Daoy (cell line): Measurements from ENCODE around the gene UBE2K. TPM values are rescaled to one million over a fixed set of nuclear protein-coding genes. Genes with fewer than 3 reads are reported as not detected.
"Not testable (repeated sequence)": the region's sequence is repeated elsewhere in the genome, so short reads cannot be mapped to it uniquely, and the experiment has no call there.

Source experiments
- DNase-seq: peaks from one replicate; pipeline ENCODE4 v3.0.0-alpha.2; 2015; ENCODE audit warnings: low read depth
- total RNA-seq: library from RNA; depleted of rRNA; stranded (reverse); fragments of >200 nt; shearing (Covaris generic); gene quantifications from 2 replicates; pipeline ENCODE4 v1.2.3, GENCODE V29; 2014; rRNA removed

The UBE2K gene
- total RNA-seq, 1 experiment from 2014 or later: 20.4 TPM

- no peak for DNase-seq
These were observed 104.1 kb downstream of the UBE2K start for GRCh38 chr4:39802005-39802404.

GRCh38 chr4:39808231-39808749 is 110.4 kb downstream of the UBE2K start:
- DNase-seq: no peak

- DNase-seq: no peak
These were observed 114.6 kb downstream of the UBE2K start for GRCh38 chr4:39812500-39812899.

- DNase-seq: not testable (repeated sequence)
These were observed 115.1 kb downstream of the UBE2K start for GRCh38 chr4:39813033-39813432.

GRCh38 chr4:39813761-39814160 is 115.8 kb downstream of the UBE2K start:
- DNase-seq: not testable (repeated sequence)

- no peak for DNase-seq
These were observed 116.7 kb downstream of the UBE2K start for GRCh38 chr4:39814403-39815185.

- DNase-seq: no peak
These were observed 120.7 kb downstream of the UBE2K start for GRCh38 chr4:39818646-39819045.

- no peak for DNase-seq
These were observed 122.2 kb downstream of the UBE2K start for GRCh38 chr4:39820186-39820585.

GRCh38 chr4:39821951-39822350 is 124.0 kb downstream of the UBE2K start:
- no peak for DNase-seq

- no peak for DNase-seq
These were observed 124.7 kb downstream of the UBE2K start for GRCh38 chr4:39822662-39823061.

GRCh38 chr4:39823191-39823590 is 125.3 kb downstream of the UBE2K start:
- no peak for DNase-seq

- DNase-seq: no peak
These were observed 127.2 kb downstream of the UBE2K start for GRCh38 chr4:39825090-39825489.

- no peak for DNase-seq
These were observed 127.8 kb downstream of the UBE2K start for GRCh38 chr4:39825741-39826231.

Other genes starting within 250 kb of the UBE2K start
- gene RPL9, start 239.2 kb upstream of the UBE2K start, total RNA-seq: 3,288 and 3,912 TPM in 2 replicates
- gene LIAS, start 239.1 kb upstream of the UBE2K start, total RNA-seq: 18.1 and 22.7 TPM in 2 replicates
- gene UGDH, start 170.7 kb upstream of the UBE2K start, total RNA-seq: 54.9 and 90.9 TPM in 2 replicates
- 25.3 and 30.1 TPM in 2 replicates for gene SMIM14, start 59.3 kb upstream of the UBE2K start, total RNA-seq